ENCODE data around the gene TMEM60.
A peak's percentile ranks its signal among the peaks of the same experiment; 100 is the strongest.
"Not testable (repeated sequence)": the region's sequence is repeated elsewhere in the genome, so short reads cannot be mapped to it uniquely, and the experiment has no call there.

The TMEM60 gene

GRCh38 chr7:77811516-77812289 lies 13.5 kb upstream of the TMEM60 start:
- DNase-seq (ENCODE audit: low read depth in 1 of 2, low spot score in 1 of 2): no peak

GRCh38 chr7:77808517-77808916 lies 10.3 kb upstream of the TMEM60 start:
- no peak for DNase-seq (ENCODE audit: low read depth in 1 of 2, low spot score in 1 of 2)

DNA sequence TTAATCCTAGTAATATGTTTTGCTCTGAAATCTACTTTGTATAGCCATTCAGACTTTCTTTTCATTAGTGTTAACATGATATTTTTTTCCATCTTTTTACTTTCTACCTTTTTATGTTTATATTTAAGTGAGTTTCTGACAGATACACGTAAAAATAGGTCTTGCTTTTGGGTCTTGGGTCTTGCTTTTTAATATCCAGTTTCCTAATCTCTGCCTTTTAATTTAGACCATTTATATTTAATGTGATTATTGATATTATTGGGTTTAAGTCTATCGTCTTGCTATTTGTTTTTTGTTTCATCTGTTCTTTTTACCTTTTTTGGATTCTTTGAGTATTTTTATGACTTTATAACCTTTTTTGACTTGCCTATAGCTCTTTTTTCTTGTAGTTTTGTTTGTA lies 8.2 kb upstream of the TMEM60 start:
- no peak for DNase-seq (ENCODE audit: low read depth in 1 of 2, low spot score in 1 of 2)

- no peak for DNase-seq (ENCODE audit: low read depth in 1 of 2, low spot score in 1 of 2)
Measured at GRCh38 chr7:77802557-77803405, 4.5 kb upstream of the TMEM60 start.

- DNase-seq (ENCODE audit: low read depth in 1 of 2, low spot score in 1 of 2): no peak
Measured at GRCh38 chr7:77800730-77801129, 2.5 kb upstream of the TMEM60 start.

- no peak for DNase-seq (ENCODE audit: low read depth in 1 of 2, low spot score in 1 of 2)
Measured at GRCh38 chr7:77800158-77800557, 1.9 kb upstream of the TMEM60 start.

GRCh38 chr7:77799078-77799964 lies 1.1 kb upstream of the TMEM60 start:
- no peak for DNase-seq (ENCODE audit: low read depth in 1 of 2, low spot score in 1 of 2)

GRCh38 chr7:77797734-77798393 lies 370 bp downstream of the TMEM60 start:
- DNase-seq (ENCODE audit: low read depth in 1 of 2, low spot score in 1 of 2): peak in 1 of 2 donors; percentile 15

DNA sequence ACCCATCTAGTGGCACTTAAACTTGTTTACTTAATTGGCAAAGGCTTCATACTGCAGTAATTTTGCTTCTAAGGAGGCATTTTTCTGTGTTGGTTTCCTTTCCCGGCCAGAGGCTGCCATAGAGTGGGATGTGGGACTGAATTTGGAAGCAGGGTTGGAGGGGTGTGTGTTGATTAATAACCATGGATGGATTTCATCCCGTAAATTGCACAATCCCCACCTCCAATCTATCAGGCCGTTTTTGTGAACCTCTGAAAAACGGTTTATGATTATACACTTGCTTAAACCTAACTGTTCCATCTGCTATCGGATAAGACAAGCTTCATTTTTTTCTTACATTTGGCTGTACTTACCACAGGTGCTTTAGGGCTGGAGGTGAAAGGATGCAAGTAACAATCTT lies 1.3 kb downstream of the TMEM60 start:
- no peak for DNase-seq (ENCODE audit: low read depth in 1 of 2, low spot score in 1 of 2)

DNA sequence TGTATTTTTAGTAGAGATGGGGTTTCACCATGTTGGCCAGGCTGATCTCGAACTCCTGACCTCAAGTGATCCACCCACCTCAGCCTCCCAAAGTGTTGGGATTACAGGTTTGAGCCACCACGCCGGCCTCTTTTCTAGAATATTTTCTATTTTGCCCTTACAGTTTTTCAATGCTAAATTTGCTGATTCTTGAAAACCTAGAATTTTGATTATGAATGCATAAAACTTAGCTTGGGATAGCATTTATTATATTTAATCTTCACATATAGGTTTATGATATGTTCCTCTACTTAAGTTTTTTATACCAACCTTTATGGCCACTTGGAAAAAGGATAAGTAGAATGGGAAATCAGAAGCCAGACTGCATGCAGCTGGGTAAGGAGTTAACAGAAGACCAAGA lies 2.1 kb downstream of the TMEM60 start:
- DNase-seq (ENCODE audit: low read depth in 1 of 2, low spot score in 1 of 2): no peak

DNA sequence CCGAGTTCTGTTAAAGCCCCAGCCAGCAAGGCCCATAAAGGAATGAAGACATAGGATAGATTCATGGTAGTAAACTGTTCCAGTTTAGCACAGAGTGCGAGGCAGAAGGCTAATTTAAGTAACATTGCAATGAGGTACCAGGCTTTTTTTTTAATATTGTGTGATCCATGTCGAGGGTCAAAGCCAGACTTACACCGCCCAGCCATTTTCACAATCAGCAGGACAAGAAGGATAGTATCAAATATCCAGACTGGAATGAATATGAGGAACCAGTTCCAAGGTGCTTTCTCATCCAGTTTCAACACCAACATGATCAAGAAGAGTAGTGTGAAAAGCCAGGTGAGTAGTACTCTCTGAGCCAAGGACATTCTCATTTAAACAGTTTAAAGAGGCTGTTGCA lies 4.2 kb downstream of the TMEM60 start:
- DNase-seq (ENCODE audit: low read depth in 1 of 2, low spot score in 1 of 2): no peak

DNA sequence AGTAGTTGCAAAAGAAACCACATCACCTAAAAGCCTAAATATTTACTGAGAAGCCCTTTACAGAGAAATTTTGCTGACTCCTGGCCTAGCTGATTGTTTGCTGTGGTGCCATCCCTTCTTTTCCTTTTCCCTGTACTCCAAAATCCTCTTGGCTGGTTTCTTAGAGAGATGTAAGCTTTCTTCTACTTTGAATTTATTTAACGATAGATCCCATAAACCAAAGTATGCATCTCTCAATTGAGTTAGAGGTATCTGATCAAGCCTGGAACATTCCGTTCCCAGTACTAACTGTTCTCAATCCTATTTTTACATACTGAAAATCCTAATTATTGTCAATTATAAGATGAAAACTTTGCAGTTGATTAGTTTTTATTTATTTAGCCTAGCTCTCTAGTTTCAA lies 6.3 kb downstream of the TMEM60 start:
- no peak for DNase-seq (ENCODE audit: low read depth in 1 of 2, low spot score in 1 of 2)

DNA sequence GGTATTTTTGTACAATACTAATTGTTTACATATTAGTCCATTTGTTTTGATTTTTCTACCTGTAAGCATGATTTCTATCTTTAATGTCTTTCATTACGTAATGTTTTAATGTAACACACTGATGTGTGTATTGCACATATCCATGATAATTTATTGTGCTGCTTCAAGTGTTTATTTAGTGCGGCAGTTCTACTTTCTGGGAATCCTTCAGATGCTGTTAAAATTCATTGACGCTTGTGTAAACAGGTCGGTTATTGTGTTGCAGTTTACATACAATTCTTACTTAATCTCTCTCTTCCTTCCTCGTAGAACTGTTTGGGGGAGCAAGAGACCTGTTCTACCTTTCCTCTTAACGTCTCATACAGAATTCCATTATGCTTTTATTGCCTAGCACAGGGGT lies 6.9 kb downstream of the TMEM60 start:
- no peak for DNase-seq (ENCODE audit: low read depth in 1 of 2, low spot score in 1 of 2)

DNA sequence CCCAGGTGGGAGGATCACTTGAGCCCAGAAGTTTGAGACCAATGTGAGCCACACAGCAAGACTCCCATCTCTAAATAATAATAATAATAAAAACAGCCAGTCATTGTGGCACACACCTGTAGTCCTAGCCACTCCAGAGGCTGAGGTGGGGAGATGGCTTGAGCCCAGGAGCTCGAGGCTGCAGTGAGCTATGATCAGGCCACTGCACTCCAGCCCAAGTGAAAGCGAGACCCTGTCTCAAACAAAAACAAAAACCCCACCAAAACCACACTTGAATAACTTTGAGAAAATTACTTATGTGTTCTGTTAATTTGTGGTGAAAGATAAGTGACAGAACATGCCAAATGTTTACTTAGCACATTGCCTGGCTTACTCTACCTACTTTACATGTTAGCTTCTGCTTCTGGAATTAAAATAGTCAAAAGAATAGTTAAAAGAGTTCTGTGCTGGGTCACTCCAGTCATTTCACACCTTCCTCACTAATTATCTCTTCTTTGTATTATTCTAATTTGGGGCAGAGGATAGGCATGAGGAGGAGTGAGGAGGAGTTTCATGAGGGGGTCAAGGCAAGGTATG lies 9.8 kb downstream of the TMEM60 start:
- no peak for DNase-seq (ENCODE audit: low read depth in 1 of 2, low spot score in 1 of 2)

- DNase-seq (ENCODE audit: low read depth in 1 of 2, low spot score in 1 of 2): no peak
Measured at GRCh38 chr7:77786741-77787140, 11.5 kb downstream of the TMEM60 start.

GRCh38 chr7:77786018-77786417 lies 12.2 kb downstream of the TMEM60 start:
- no peak for DNase-seq (ENCODE audit: low read depth in 1 of 2, low spot score in 1 of 2)

- not testable (repeated sequence) for DNase-seq (ENCODE audit: low read depth in 1 of 2, low spot score in 1 of 2)
Measured at GRCh38 chr7:77784426-77784825, 13.8 kb downstream of the TMEM60 start.

DNA sequence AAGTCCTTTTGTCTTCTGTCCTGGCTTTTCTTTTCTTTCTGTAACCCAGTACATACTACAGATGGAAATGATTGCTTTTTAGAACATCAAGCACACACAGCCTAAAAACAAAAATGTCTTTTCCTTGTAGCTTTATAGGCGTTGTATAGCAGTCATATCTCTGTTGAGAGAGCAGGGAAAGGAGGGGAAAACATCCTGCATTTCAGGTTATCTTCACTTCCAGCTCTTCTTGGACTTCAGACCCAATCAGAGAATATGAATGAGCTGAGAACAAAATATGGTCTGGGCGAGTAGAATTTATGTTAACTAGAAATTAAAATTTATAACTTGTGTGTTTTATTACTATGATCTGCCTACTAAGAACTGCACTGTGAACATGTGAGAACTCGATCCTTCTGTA lies 14.7 kb downstream of the TMEM60 start:
- DNase-seq (ENCODE audit: low read depth in 1 of 2, low spot score in 1 of 2): no peak

GRCh38 chr7:77783111-77783510 lies 15.1 kb downstream of the TMEM60 start:
- no peak for DNase-seq (ENCODE audit: low read depth in 1 of 2, low spot score in 1 of 2)

DNA sequence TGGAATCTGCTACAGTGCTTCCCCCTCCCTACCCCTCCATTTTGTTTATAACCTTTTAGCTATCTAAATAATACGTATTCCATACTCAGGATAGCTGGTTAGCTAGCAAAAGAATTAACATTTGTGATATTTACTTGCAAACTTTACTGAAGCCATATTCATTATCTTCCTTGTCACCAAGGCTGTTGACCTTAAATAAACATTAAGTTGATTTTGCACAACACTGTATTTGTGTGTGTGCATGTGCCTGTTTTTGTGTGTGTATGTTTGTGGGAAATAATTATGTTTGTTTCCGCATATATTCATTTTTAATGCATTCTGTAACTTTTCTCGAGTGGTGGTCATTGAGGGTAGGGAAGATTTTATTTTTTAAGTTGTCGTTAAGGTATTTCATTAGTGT lies 15.9 kb downstream of the TMEM60 start:
- no peak for DNase-seq (ENCODE audit: low read depth in 1 of 2, low spot score in 1 of 2)

GRCh38 chr7:77778535-77778934 lies 19.7 kb downstream of the TMEM60 start:
- DNase-seq (ENCODE audit: low read depth in 1 of 2, low spot score in 1 of 2): no peak
